Liver (tissue), 9 donors: ENCODE measurements around the gene MRPL41. TPM values are rescaled to one million over a fixed set of nuclear protein-coding genes. Genes with fewer than 3 reads are reported as not detected.

Experiments
- DNase-seq: peaks from one replicate; pipeline ENCODE4 v3.0.0-alpha.2; 2017; ENCODE audit warnings: low spot score
- H3K27ac ChIP-seq, 2 donors: one replicate each; pipeline ENCODE4 v1.7.0; 2013; ENCODE audit warnings: inconsistent platforms in 2 of 2, low read length in 2 of 2, control low read depth in 1 of 2, low read depth in 1 of 2, mild to moderate bottlenecking in 1 of 2
- H3K27me3 ChIP-seq, 4 donors: one replicate each; pipeline versions ENCODE4 v1.6.1 to v1.7.0; 2013; ENCODE audit warnings: low read length in 3 of 4, inconsistent platforms in 1 of 4, mild to moderate bottlenecking in 1 of 4, moderate library complexity in 1 of 4; ENCODE audit not compliant: control insufficient read depth in 4 of 4, insufficient read depth in 4 of 4
- H3K36me3 ChIP-seq, 4 donors: one replicate each; pipeline versions ENCODE4 v1.6.1 to v1.7.0; 2013; ENCODE audit warnings: low read length in 3 of 4, mild to moderate bottlenecking in 3 of 4, low read depth in 1 of 4, moderate library complexity in 1 of 4; ENCODE audit not compliant: control insufficient read depth in 4 of 4, insufficient read depth in 3 of 4
- H3K4me1 ChIP-seq, 4 donors: one replicate each; pipeline versions ENCODE4 v1.6.1 to v1.7.0; 2013; ENCODE audit warnings: low read length in 3 of 4, mild to moderate bottlenecking in 3 of 4, moderate library complexity in 1 of 4; ENCODE audit not compliant: control insufficient read depth in 4 of 4, insufficient read depth in 4 of 4
- H3K4me3 ChIP-seq, 3 donors: one replicate each; pipeline versions ENCODE4 v1.6.1 to v1.7.0; 2013; ENCODE audit warnings: low read length in 3 of 3, control low read depth in 1 of 3, low read depth in 1 of 3, mild to moderate bottlenecking in 1 of 3
- H3K9ac ChIP-seq, 2 donors: one replicate each; pipeline ENCODE4 v1.7.0; 2013; ENCODE audit warnings: low read length in 2 of 2, mild to moderate bottlenecking in 2 of 2, moderate library complexity in 2 of 2, control low read depth in 1 of 2, low read depth in 1 of 2
- H3K9me3 ChIP-seq, 4 donors: one replicate each; pipeline versions ENCODE4 v1.6.1 to v1.7.0; 2013; ENCODE audit warnings: low read length in 3 of 4; ENCODE audit not compliant: control insufficient read depth in 4 of 4
- ATF3 ChIP-seq: IDR thresholded peaks from 2 replicates; pipeline ENCODE4 v1.6.1; 2016; ENCODE audit warnings: antibody characterized with exemption
- CTCF ChIP-seq: fragments of 150-350 bp; IDR thresholded peaks from 2 replicates; pipeline ENCODE4 v1.5.1; 2017; ENCODE audit warnings: improper control_type of control experiment, low read depth, low read length; ENCODE audit not compliant: missing input control
- EGR1 ChIP-seq, 2 donors: IDR thresholded peaks; 2 replicates each; pipeline ENCODE4 v1.6.1; 2016 to 2018; ENCODE audit warnings: antibody characterized with exemption in 2 of 2, low read depth in 2 of 2
- FOXA1 ChIP-seq: IDR thresholded peaks from 2 replicates; pipeline ENCODE4 v1.6.1; 2016; ENCODE audit warnings: antibody characterized with exemption
- FOXA2 ChIP-seq: IDR thresholded peaks from 2 replicates; pipeline ENCODE4 v1.6.1; 2016; ENCODE audit warnings: antibody characterized with exemption
- NR2F2 ChIP-seq: IDR thresholded peaks from 2 replicates; pipeline ENCODE4 v1.6.1; 2016; ENCODE audit warnings: antibody characterized with exemption
- REST ChIP-seq: IDR thresholded peaks from 2 replicates; pipeline ENCODE4 v1.6.1; 2016; ENCODE audit warnings: antibody characterized with exemption, mild to moderate bottlenecking
- RXRA ChIP-seq, 2 donors: IDR thresholded peaks; 2 replicates each; pipeline ENCODE4 v1.6.1; 2017 to 2018; ENCODE audit warnings: antibody characterized with exemption in 2 of 2, mild to moderate bottlenecking in 1 of 2
- TAF1 ChIP-seq: conservative IDR thresholded peaks from 2 replicates; pipeline ENCODE4 v1.6.1; 2016; ENCODE audit warnings: antibody characterized with exemption, mild to moderate bottlenecking
- WGBS: extraction: QIAGEN DNeasy Blood & Tissue Kit; methylation state at CpG from one replicate; pipeline ENCODE4 v1.1.7; 2013; 5-methylcytosine and 5-hydroxymethylcytosine counted together
- polyA plus RNA-seq, 2 donors: library from polyadenylated mRNA; stranded (reverse) in 1 of 2; unstranded in 1 of 2; fragments of 200-250 nt in 1 of 2; fragments of >200 nt in 1 of 2; fragmentation: Nextera tagmentation in 1 of 2; extraction: Ambion mirVana in 1 of 2; gene quantifications; one replicate each; pipeline versions ENCODE4 v1.2.1 to v1.2.3, GENCODE V29; 2013 to 2015
- total RNA-seq, 2 donors: library from RNA; depleted of rRNA; stranded (reverse); fragments of >200 nt; gene quantifications; one replicate each; pipeline ENCODE4 v1.2.3, GENCODE V29; 2014
- donor health status: healthy.
- donor health status: healthy.
- donor health status: healthy.
- donor health status: healthy.
- donor health status: healthy.

The MRPL41 gene
- total and polyA plus RNA-seq, 4 donors = 31.7 to 120 (median 49.3) TPM

GRCh38 chr9:137543237-137543963 lies 8.3 kb upstream of the MRPL41 start (continued):
- TF ChIP-seq ATF3 (no peak), RXRA (IDR thresholded peaks at IDR 0.05) (no peak), EGR1 (IDR thresholded peaks at IDR 0.05; ENCODE audit: low read depth in 2 of 2) (no peak)

- Histone ChIP-seq H3K36me3 (peaks cover 0 to 25% (median 9%) of the 10 kb centered on the region in 4 donors), H3K27me3 (no peaks in the 10 kb centered on the region), H3K4me3 (no peak overlapping the region), H3K9ac (no peak overlapping the region), H3K27ac (no peak overlapping the region), H3K9me3 (no peaks in the 10 kb centered on the region), H3K4me1 (peaks cover under 1 to 18% (median 7%) of the 10 kb centered on the region in 4 donors)
- 88% methylated on average over 12 of the region's 12 CpGs for WGBS
- no peak for DNase-seq
- TF ChIP-seq NR2F2 = no peak
- TF ChIP-seq FOXA2 = no peak
- no peak for TF ChIP-seq FOXA1
- TF ChIP-seq CTCF = no peak
Measured at GRCh38 chr9:137544176-137544760, 7.4 kb upstream of the MRPL41 start.

- no peak overlapping the region for H3K9ac ChIP-seq
- DNase-seq = no peak
- peaks cover 0 to 23% (median 8%) of the 10 kb centered on the region in 4 donors for H3K36me3 ChIP-seq
- peaks cover 7 to 26% (median 14%) of the 10 kb centered on the region in 4 donors for H3K4me1 ChIP-seq
- TF ChIP-seq REST (no peak), TAF1 (no peak), NR2F2 (no peak)
- 85% methylated on average over 10 of the region's 10 CpGs for WGBS
- no peak overlapping the region for H3K4me3 ChIP-seq
- no peaks in the 10 kb centered on the region for H3K9me3 ChIP-seq
- no peak overlapping the region for H3K27ac ChIP-seq
- no peaks in the 10 kb centered on the region for H3K27me3 ChIP-seq
Measured at GRCh38 chr9:137545123-137545522, 6.6 kb upstream of the MRPL41 start.
